ENCODE measurements around the gene APBA2. TPM values are rescaled to one million over a fixed set of nuclear protein-coding genes. Genes with fewer than 3 reads are reported as not detected.
A peak's percentile ranks its signal among the peaks of the same experiment; 100 is the strongest.

The APBA2 gene
- total and polyA plus RNA-seq, 2 of the 4 experiments (the other 2 are of a cell fraction) = 21.7 to 33.0 TPM

DNA sequence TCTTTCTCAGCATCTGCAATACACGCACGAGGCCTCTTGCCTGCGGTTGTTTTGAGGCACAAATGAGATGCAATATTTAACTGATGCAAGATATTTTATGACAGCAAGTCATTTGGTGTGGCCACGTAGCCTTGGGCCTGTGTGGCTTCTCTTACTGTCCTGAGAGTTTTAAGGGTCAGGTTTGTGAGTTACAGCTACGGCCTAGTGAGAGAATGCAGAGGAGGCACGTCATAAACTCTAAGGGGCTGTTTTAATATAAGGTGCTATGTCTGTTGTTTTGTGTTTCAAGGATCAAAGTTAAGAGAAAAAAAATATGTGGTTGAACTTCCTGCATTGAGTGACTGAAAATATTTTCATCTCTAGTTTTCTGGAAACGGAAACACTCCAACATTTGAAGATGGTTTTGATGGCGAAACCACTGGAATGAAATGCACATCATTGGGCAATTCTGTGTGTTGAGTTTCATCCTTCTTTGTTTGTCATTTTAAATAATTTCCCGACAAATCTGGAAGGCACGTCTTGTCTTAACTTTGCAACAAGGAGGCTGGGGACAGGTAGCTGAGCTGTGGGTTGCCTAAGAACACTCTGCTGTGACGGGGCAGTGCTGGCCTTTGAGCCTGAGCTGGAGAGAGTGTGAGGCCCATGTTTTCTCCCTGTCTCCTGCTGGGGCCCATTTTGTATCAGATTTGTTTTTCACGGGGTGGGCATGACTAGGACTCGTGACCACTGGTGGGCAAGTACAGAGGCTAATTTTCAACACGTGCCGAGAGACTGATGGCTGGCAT is 5.1 kb downstream of the APBA2 start:
- Histone ChIP-seq H3K4ac (ENCODE audit: low read depth, low read length) (peak overlapping the region; percentile 36; the same call in 1 of the 2 replicates), H2AFZ (replicated peaks; ENCODE audit: low read length, poor library complexity) (no peak overlapping the region), H3K27ac (ENCODE audit: insufficient read depth, low read length) (peak overlapping the region; percentile 33), H3K9ac (ENCODE audit: low read depth, low read length) (no peak overlapping the region), H3K4me3 (ENCODE audit: insufficient read depth, low read depth, low read length) (no peak overlapping the region), H3K18ac (ENCODE audit: low read depth, low read length) (no peak overlapping the region), H2BK15ac (ENCODE audit: low read depth, low read length) (0 out of 3 replicates have a peak overlapping the region, but pooled peaks have one; percentile 41), H3K14ac (replicated peaks; ENCODE audit: low read depth, low read length) (0 out of 2 replicates have a peak overlapping the region, but pooled peaks have one; percentile 28), H2BK20ac (ENCODE audit: low read depth, low read length) (no peak overlapping the region; the same call in 1 of the 2 replicates), H3K27me3 (ENCODE audit: control insufficient read depth, insufficient read depth, low read length) (no peaks in the 10 kb centered on the region), H2AK9ac (replicated peaks; ENCODE audit: low read depth, low read length, poor library complexity) (peak overlapping the region; percentile 16), H2BK5ac (ENCODE audit: low read depth, low read length, poor library complexity, severe bottlenecking) (no peak overlapping the region), H3K23ac (ENCODE audit: low read depth, low read length) (no peak overlapping the region), H4K91ac (ENCODE audit: insufficient read depth, low read depth, low read length) (0 out of 2 replicates have a peak overlapping the region, but pooled peaks have one; percentile 12), H3K9me3 (ENCODE audit: control insufficient read depth, insufficient read depth, low read length) (no peaks in the 10 kb centered on the region), H4K20me1 (ENCODE audit: insufficient read depth, low read length) (peaks cover 25% of the 10 kb centered on the region; the same call in 1 of the 2 replicates), H3K9me1 (ENCODE audit: insufficient read depth, low read length) (peaks cover 18% of the 10 kb centered on the region), H3K4me1 (ENCODE audit: control insufficient read depth, insufficient read depth, low read length) (peaks cover 17% of the 10 kb centered on the region), H2AK5ac (ENCODE audit: low read depth, low read length) (peak overlapping the region; percentile 45; the same call in 1 of the 2 replicates), H4K8ac (ENCODE audit: low read depth in 2 of 2, low read length in 2 of 2) (no peak overlapping the region), H3K79me1 (ENCODE audit: low read depth in 1 of 2, low read length in 2 of 2) (peaks cover 19 to 88% of the 10 kb centered on the region in 2 experiments), H3K36me3 (ENCODE audit: control insufficient read depth, insufficient read depth, low read length) (no peaks in the 10 kb centered on the region), H4K5ac (ENCODE audit: low read depth, low read length) (0 out of 2 replicates have a peak overlapping the region, but pooled peaks have one; percentile 2), H3K4me2 (ENCODE audit: low read depth, low read length) (no peak overlapping the region), H2BK120ac (ENCODE audit: low read depth, low read length) (no peak overlapping the region), H3K56ac (ENCODE audit: extremely low read depth, insufficient read depth, low read length) (no peak overlapping the region)
- ATAC-seq (ENCODE audit: low read depth) (no peak), DNase-seq (no peak)
- 86% methylated on average over 7 of the region's 15 CpGs; no CpG with 5 or more reads in 1 of the 2 experiments for WGBS, 2 experiments (ENCODE audit: extremely low coverage in 2 of 2, insufficient read length in 1 of 2)
- dilution Hi-C loops (cut with HindIII; ENCODE audit: low sequenced_read_pairs, unreplicated experiment) (no loop called here), intact Hi-C loops (cut with micrococcal nuclease) (no loop called here), in situ Hi-C loops (cut with MboI; ENCODE audit: low sequenced_read_pairs) (no loop called here)
- POLR2A ChIA-PET (ENCODE audit: unreplicated experiment) = no interaction called here
- no TSS peak for BruUV-seq (replicated peaks)
- TF ChIP-seq RFX5 (IDR thresholded peaks at IDR 0.05; ENCODE audit: low read depth, low read length) (no peak), CEBPB (IDR thresholded peaks at IDR 0.05; ENCODE audit: low read depth, low read length) (peak; percentile 36; the same call in 1 of the 2 replicates)
- TF ChIP-seq, protein P1, sequence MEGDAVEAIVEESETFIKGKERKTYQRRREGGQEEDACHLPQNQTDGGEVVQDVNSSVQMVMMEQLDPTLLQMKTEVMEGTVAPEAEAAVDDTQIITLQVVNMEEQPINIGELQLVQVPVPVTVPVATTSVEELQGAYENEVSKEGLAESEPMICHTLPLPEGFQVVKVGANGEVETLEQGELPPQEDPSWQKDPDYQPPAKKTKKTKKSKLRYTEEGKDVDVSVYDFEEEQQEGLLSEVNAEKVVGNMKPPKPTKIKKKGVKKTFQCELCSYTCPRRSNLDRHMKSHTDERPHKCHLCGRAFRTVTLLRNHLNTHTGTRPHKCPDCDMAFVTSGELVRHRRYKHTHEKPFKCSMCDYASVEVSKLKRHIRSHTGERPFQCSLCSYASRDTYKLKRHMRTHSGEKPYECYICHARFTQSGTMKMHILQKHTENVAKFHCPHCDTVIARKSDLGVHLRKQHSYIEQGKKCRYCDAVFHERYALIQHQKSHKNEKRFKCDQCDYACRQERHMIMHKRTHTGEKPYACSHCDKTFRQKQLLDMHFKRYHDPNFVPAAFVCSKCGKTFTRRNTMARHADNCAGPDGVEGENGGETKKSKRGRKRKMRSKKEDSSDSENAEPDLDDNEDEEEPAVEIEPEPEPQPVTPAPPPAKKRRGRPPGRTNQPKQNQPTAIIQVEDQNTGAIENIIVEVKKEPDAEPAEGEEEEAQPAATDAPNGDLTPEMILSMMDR (conservative IDR thresholded peaks at IDR 0.05; ENCODE audit: low read depth, low read length) = no peak
- CTCF ChIA-PET = no interaction called here
